GM06990 (cell line): ENCODE data around the gene FAF2.

Source experiments
- DNase-seq: peaks from one replicate; pipeline ENCODE4 v3.0.0-alpha.2; 2011; ENCODE audit not compliant: insufficient read length; ENCODE audit errors: extremely low read depth
- H3K27me3 ChIP-seq: replicated peaks from 2 replicates; pipeline ENCODE4 v1.6.0; 2011; ENCODE audit warnings: low read length; ENCODE audit not compliant: control insufficient read depth, insufficient read depth
- H3K36me3 ChIP-seq: 2 replicates; pipeline ENCODE4 v1.5.1; 2011; ENCODE audit warnings: low read length; ENCODE audit not compliant: control insufficient read depth, insufficient read depth
- H3K4me3 ChIP-seq: replicated peaks from 2 replicates; pipeline ENCODE4 v1.5.1; 2011; ENCODE audit warnings: low read depth, mild to moderate bottlenecking, control low read depth, low read length
- CTCF ChIP-seq: IDR thresholded peaks from 2 replicates; pipeline ENCODE4 v1.5.1; 2011; ENCODE audit warnings: low read length, control low read depth, mild to moderate bottlenecking, inconsistent platforms; ENCODE audit not compliant: insufficient read depth, poor library complexity, severe bottlenecking

Gene FAF2

GRCh38 chr5:176424181-176424580, 24.0 kb upstream of the FAF2 start:
- no peak overlapping the region for H3K4me3 ChIP-seq
- TF ChIP-seq CTCF: no peak
- DNase-seq: no peak
- no peaks in the 10 kb centered on the region for H3K36me3 ChIP-seq
- no peaks in the 10 kb centered on the region for H3K27me3 ChIP-seq

- Histone ChIP-seq H3K27me3 (no peaks in the 10 kb centered on the region), H3K4me3 (no peak overlapping the region), H3K36me3 (no peaks in the 10 kb centered on the region)
- TF ChIP-seq CTCF: no peak
- DNase-seq: no peak
Measured at GRCh38 chr5:176425138-176425537, 23.0 kb upstream of the FAF2 start.

DNA sequence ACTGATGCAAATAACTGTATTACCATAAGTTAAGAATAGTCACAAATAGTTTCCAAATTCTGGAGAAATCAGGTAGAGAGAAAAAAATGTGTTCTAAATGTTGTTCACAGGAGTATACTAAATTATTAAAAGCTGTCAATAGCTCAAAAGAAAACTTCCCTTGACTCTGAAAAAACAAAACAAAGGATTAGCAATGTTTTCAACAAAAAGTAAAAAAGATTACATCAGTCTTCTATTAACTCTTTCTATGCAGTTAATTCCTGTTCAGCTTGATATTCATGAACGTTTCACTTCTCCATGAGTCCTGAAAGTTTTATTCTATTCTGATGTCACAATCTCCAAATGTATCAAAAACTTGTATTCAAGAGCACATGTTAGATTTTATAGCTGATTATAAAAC, 22.4 kb upstream of the FAF2 start:
- no peak for DNase-seq
- no peaks in the 10 kb centered on the region for H3K36me3 ChIP-seq
- no peaks in the 10 kb centered on the region for H3K27me3 ChIP-seq
- no peak for TF ChIP-seq CTCF
- no peak overlapping the region for H3K4me3 ChIP-seq

DNA sequence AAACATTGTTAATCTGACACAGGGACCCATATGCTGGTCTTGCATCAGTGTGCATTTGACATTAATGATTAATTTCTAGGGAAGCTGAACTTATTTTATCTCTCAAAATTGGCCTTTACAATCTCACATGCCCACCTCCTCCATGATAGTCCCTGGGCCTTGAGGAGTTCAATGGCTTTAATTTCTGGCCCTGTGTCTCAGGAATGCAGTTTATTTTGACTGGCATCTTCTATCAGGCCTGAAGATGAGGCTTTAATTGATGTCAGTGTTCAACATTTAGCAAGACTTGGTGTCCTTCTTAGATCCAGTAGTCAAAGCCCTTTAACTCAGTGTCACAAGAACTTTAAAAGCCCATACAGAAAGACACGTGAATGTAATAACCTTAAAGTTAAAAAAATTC, 21.3 kb upstream of the FAF2 start:
- Histone ChIP-seq H3K27me3 (no peaks in the 10 kb centered on the region), H3K36me3 (no peaks in the 10 kb centered on the region), H3K4me3 (no peak overlapping the region)
- DNase-seq: no peak
- TF ChIP-seq CTCF: no peak

GRCh38 chr5:176427971-176428370, 20.2 kb upstream of the FAF2 start:
- H3K4me3 ChIP-seq: no peak overlapping the region
- TF ChIP-seq CTCF: no peak
- no peak for DNase-seq
- H3K36me3 ChIP-seq: no peaks in the 10 kb centered on the region
- H3K27me3 ChIP-seq: no peaks in the 10 kb centered on the region

DNA sequence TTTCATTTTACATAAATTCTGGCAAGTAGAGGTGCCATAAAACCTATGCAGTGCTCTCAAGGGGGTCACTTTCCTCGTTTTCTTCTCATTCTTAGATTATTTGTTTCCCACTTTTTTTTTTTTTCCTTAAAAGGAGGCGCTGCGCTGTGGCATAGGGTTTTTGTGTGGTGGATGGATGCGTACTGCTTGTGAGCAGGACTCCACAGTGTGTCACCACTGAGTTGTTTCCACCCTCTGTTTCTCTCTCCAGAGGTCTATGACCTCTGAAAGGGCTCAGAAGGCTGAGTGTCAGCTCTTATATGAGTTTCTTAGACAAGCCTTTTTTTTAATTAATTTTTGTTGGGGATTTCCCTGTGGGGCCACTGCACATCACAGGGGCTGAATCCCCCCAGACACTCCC, 18.2 kb upstream of the FAF2 start:
- DNase-seq: no peak
- no peaks in the 10 kb centered on the region for H3K36me3 ChIP-seq
- H3K4me3 ChIP-seq: no peak overlapping the region
- no peak for TF ChIP-seq CTCF
- H3K27me3 ChIP-seq: no peaks in the 10 kb centered on the region
